OCI-LY1 (cell line): Measurements from ENCODE around the gene LTBP4.

ENCODE experiments used
- H2AFZ ChIP-seq: fragments of 200-600 bp; sonication (generic), shearing (Covaris generic); 2 replicates; pipeline ENCODE4 v1.6.0; 2014; ENCODE audit warnings: antibody characterized with exemption, mild to moderate bottlenecking, low read length
- H3F3A ChIP-seq: fragments of 200-600 bp; sonication (generic), shearing (Covaris generic); 2 replicates; pipeline ENCODE4 v1.6.0; 2014; ENCODE audit warnings: mild to moderate bottlenecking, antibody characterized with exemption, low read length, moderate library complexity; ENCODE audit not compliant: insufficient read depth
- H3K27ac ChIP-seq: fragments of 200-600 bp; sonication (generic); 2 replicates; pipeline ENCODE4 v1.5.1; 2014; ENCODE audit warnings: low read length, mixed run types, mild to moderate bottlenecking, low read depth; ENCODE audit not compliant: poor library complexity, severe bottlenecking
- H3K27me3 ChIP-seq: fragments of 200-600 bp; sonication (generic); 2 replicates; pipeline ENCODE4 v1.6.0; 2014; ENCODE audit warnings: antibody characterized with exemption, mild to moderate bottlenecking, low read length, moderate library complexity; ENCODE audit not compliant: insufficient read depth
- H3K36me3 ChIP-seq: fragments of 200-600 bp; sonication (generic); 2 replicates; pipeline ENCODE4 v1.6.1; 2014; ENCODE audit warnings: mild to moderate bottlenecking, antibody characterized with exemption, low read length, moderate library complexity, mixed read lengths; ENCODE audit not compliant: insufficient read depth
- H3K4me1 ChIP-seq: fragments of 200-600 bp; sonication (generic); 2 replicates; pipeline ENCODE4 v1.5.1; 2014; ENCODE audit warnings: mild to moderate bottlenecking, low read length, moderate library complexity; ENCODE audit not compliant: insufficient read depth, severe bottlenecking
- H3K4me2 ChIP-seq: fragments of 200-600 bp; sonication (generic), shearing (Covaris generic); 2 replicates; pipeline ENCODE4 v1.6.1; 2014; ENCODE audit warnings: low read length
- H3K4me3 ChIP-seq: fragments of 200-600 bp; sonication (generic); 2 replicates; pipeline ENCODE4 v1.5.1; 2014; ENCODE audit warnings: low read length, low read depth, mild to moderate bottlenecking, mixed read lengths; ENCODE audit not compliant: poor library complexity, severe bottlenecking
- H3K79me2 ChIP-seq: fragments of 200-600 bp; shearing (Covaris generic); 2 replicates; pipeline ENCODE4 v1.6.1; 2016; ENCODE audit warnings: mixed run types, low read length, mixed read lengths; ENCODE audit not compliant: insufficient read depth
- H3K9ac ChIP-seq: fragments of 200-600 bp; sonication (generic), shearing (Covaris generic); 2 replicates; pipeline ENCODE4 v1.6.1; 2014; ENCODE audit warnings: mild to moderate bottlenecking, low read length, mixed read lengths
- H3K9me2 ChIP-seq: fragments of 200-600 bp; sonication (generic), shearing (Covaris generic); 2 replicates; pipeline ENCODE4 v1.6.1; 2014; ENCODE audit warnings: low read depth, mild to moderate bottlenecking, low read length, mixed read lengths
- H3K9me3 ChIP-seq: fragments of 200-600 bp; shearing (Covaris generic); 2 replicates; pipeline ENCODE4 v1.6.1; 2014; ENCODE audit warnings: low read length, mixed read lengths
- H4K20me1 ChIP-seq: fragments of 200-600 bp; sonication (generic), shearing (Covaris generic); 2 replicates; pipeline ENCODE4 v1.6.0; 2016; ENCODE audit warnings: mild to moderate bottlenecking, low read length; ENCODE audit not compliant: insufficient read depth
- CTCF ChIP-seq: fragments of 200-600 bp; sonication (generic), shearing (Covaris generic); IDR thresholded peaks from 2 replicates; pipeline ENCODE4 v1.5.1; 2017; ENCODE audit warnings: mild to moderate bottlenecking, antibody characterized with exemption, low read length, moderate library complexity, mixed read lengths
- EZH2 ChIP-seq: fragments of 200-600 bp; sonication (generic), shearing (Covaris generic); IDR thresholded peaks from 2 replicates; pipeline ENCODE4 v1.8.0; 2017; ENCODE audit warnings: borderline replicate concordance, mixed run types, mild to moderate bottlenecking, antibody characterized with exemption, low read length, moderate library complexity, mixed read lengths

Gene LTBP4

DNA sequence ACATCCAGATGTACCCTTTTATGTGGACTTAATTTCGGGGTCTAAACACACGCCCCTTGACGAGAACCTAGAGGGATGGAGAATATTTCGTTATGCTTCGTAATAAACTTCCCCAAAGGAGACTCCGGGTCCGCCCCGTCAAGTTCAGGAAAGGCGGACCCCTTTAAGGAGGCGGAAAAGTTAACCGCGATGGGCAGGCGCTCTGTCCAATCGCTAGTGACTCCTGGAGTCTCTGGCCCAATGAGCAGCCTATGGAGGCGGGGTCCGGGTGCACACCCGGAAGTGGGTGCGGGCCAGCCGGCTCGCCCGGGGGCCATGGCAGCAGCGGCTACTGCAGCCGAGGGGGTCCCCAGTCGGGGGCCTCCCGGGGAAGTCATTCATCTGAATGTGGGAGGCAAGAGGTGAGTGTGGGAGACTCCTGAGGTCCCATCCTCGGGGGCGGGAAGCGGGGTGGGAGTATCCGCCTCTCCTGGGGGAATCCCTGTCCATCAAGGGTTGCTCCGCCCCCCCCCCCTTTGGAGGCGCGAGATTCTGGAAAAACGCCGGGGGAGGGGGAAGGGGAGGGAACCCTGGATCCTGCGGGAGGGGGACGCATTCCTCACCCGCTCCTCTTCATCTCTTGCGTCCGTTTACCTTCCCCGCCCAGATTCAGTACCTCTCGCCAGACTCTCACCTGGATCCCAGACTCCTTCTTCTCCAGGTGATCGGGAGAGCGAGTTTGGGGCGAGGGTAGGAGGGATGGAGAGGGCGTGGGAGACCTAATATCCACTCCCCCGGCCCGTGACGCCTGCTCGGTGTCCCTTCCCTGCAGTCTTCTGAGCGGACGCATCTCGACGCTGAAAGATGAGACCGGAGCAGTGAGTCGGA is 24.4 kb upstream of the LTBP4 start, which contains the start of gene SHKBP1:
TSS of gene SHKBP1 (plus strand) at position 289 of the 867 bp plus-strand sequence. CDS start at position 316, 27 bp downstream.
- Histone ChIP-seq H3K27ac (peak within 1 kb of the TSS; percentile 32), H2AFZ (peak within 1 kb of the TSS; percentile 23; the same call in 1 of the 2 replicates)

GRCh38 chr19:40578442-40578908 is 22.7 kb upstream of the LTBP4 start:
- Histone ChIP-seq H3F3A (no peaks in the 10 kb centered on the region), H3K9me3 (no peaks in the 10 kb centered on the region), H3K79me2 (no peaks in the 10 kb centered on the region), H3K27ac (no peak overlapping the region), H3K4me1 (peaks cover 21% of the 10 kb centered on the region), H3K9me2 (no peaks in the 10 kb centered on the region), H3K4me2 (0 out of 2 replicates have a peak overlapping the region, but pooled peaks have one; percentile 94), H4K20me1 (no peaks in the 10 kb centered on the region), H3K36me3 (peaks cover 39% of the 10 kb centered on the region), H3K9ac (no peak overlapping the region), H3K4me3 (no peak overlapping the region), H3K27me3 (no peaks in the 10 kb centered on the region), H2AFZ (no peak overlapping the region)
- no peak for TF ChIP-seq EZH2
- TF ChIP-seq CTCF = no peak

More for the DNA sequence above, 24.4 kb upstream of the LTBP4 start, which contains the start of gene SHKBP1:
- H3K27me3 ChIP-seq = no peaks in the 10 kb centered on the region
- no peak for TF ChIP-seq EZH2
- no peak for TF ChIP-seq CTCF
- no peaks in the 10 kb centered on the region for H3K79me2 ChIP-seq
- H3K4me3 ChIP-seq = peak within 1 kb of the TSS; percentile 93
- no peaks in the 10 kb centered on the region for H4K20me1 ChIP-seq
- peak within 1 kb of the TSS; percentile 94 for H3K4me2 ChIP-seq
- no peaks in the 10 kb centered on the region for H3K9me2 ChIP-seq
- no peaks in the 10 kb centered on the region for H3K9me3 ChIP-seq
- peaks cover 21% of the 10 kb centered on the region for H3K4me1 ChIP-seq
- H3K9ac ChIP-seq = peak within 1 kb of the TSS; percentile 65
- peaks cover 29% of the 10 kb centered on the region for H3K36me3 ChIP-seq
- H3F3A ChIP-seq = no peaks in the 10 kb centered on the region

GRCh38 chr19:40580619-40581018 is 20.6 kb upstream of the LTBP4 start:
- Histone ChIP-seq H3K4me1 (peaks cover 20% of the 10 kb centered on the region), H3K36me3 (peaks cover 56% of the 10 kb centered on the region), H3K4me2 (no peak overlapping the region), H3K27me3 (no peaks in the 10 kb centered on the region), H3K9me3 (no peaks in the 10 kb centered on the region), H3K9ac (no peak overlapping the region), H4K20me1 (no peaks in the 10 kb centered on the region), H3F3A (no peaks in the 10 kb centered on the region), H3K79me2 (no peaks in the 10 kb centered on the region), H3K9me2 (no peaks in the 10 kb centered on the region), H3K4me3 (no peak overlapping the region), H3K27ac (no peak overlapping the region), H2AFZ (no peak overlapping the region)
- TF ChIP-seq CTCF (no peak), EZH2 (no peak)
